Activated CD4-positive, alpha-beta T cell treated with anti-CD3 and anti-CD28 coated beads for 24 hours (primary cell): Measurements from ENCODE around the gene ZFYVE1.
"Not testable (repeated sequence)": the region's sequence is repeated elsewhere in the genome, so short reads cannot be mapped to it uniquely, and the experiment has no call there.

Experiments
- DNase-seq, 2 donors: peaks; one replicate each; pipeline ENCODE4 v3.0.0-alpha.2; 2020; ENCODE audit warnings: low read depth in 2 of 2

Gene ZFYVE1

DNA sequence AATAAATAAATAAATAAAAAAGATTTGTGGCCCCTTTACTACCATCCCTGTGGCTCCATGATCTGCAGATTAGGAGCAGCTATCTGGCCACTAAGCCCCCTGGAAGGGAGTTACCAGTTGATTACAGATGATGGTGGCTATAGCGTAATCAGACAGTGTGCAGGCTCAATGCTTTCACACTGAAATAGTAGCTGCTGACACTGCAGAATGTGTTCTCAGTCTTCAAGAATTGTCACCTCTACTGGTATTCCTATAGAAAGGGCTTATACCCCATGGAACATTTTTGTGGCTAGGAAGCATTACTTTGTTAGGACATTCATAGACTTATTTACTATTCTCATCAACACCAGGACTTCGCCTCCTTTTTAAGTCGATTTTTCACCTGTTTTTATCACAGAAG, 69.7 kb downstream of the ZFYVE1 start:
- no peak for DNase-seq

DNA sequence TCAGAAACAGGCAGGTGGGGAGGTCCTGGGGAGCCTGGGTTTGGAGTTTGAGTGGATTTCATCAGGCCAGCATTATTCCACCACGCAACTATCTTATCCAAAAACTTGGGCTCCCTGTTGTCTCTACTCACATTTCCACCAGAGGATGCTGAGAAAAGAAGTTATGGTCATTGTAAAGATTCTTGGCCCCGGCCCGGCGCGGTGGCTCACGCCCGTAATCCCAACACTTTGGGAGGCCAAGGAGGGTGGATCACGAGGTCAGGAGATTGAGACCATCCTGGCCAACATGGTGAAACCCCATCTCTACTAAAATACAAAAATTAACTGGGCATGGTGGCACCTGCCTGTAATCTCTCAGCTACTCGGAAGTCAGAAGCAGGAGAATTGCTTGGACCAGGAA, 70.2 kb downstream of the ZFYVE1 start:
- not testable (repeated sequence) for DNase-seq

DNA sequence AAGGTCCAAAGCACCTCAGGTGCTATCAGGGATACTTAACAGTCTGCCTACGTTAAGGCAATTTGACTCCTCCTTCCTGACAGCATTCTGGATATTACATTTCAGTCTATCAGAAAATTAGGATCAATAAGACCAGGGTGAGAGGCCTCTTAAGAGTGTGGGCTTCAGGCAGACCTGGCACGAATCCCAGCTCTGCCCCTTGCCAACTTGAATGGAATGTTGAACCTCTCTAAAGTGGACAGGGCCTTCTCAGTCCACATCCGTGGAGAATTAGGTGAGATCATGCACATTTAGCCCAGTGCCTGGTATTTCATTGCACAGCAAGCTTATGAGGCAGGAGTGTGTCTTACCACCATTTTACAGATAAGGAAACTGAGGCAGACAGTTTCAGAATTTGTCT, 74.7 kb downstream of the ZFYVE1 start:
- DNase-seq = no peak

DNA sequence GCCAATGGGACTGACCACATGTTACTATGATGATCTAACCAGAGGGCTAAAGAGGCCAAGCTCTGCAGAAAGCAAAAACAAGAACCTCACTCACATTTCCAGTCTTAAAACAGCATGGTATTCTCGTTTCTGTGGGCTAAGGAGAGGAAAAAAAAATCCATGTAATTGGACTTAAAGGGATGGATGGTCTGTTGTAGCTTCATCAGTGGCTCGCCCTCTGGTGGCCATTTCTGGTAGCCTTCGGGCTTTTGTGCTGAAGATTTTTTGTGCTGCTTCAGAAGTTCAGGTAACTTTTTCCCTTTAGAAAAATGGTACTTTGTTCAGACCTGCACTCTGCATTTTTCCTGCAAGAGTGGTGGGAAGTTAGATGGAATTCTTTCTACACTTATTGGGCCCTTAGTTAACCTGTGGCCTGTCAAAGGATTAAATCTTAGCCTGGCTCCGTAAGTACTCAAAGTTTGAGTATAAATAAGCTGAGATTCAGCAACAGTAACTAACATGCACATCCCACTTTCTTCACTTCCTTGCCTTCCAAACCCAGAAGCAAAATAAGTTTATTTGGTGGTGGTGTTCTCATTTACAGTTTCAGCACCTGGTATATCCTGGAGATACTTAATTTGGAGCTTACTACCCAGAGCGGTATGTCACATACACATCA, 78.3 kb downstream of the ZFYVE1 start:
- DNase-seq = peak; percentile 48 to 65

DNA sequence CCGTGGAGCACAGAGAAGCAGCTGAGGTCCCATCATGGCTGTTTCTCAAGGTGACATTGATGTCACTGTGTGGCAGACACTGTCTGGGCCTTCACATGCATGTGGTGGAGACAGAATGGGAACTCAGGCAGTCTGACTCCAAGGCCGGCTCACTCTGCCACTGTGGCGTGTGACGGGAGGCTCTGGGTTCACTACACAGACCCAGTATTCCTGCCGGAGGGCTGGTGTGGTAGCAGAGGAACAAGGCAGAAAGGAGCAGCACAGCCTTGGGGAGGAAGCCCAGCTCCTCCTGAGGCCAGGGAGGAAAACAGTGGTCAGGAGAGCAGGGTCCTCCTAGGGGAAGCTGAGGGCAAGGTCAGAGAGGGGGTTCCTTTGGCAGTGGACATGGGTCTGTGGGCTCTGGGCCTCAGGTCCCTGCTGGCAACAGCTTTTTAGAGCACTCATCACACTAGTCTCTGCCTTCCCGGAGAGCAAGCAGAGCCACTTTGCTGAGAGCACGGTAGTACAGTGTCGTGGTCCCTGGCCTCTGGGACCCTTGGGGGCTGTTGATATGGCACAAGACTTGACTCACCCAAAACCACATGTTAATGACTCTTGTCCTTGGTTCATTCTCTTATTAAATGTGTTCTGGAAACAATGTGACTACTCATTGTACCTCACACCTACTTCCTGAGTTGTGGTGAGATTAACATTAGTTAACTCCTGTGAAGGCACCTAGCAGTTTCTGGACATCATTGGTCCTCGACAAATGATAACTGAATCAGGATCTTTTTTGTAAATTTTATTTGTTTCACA, 79.3 kb downstream of the ZFYVE1 start:
- DNase-seq = no peak

DNA sequence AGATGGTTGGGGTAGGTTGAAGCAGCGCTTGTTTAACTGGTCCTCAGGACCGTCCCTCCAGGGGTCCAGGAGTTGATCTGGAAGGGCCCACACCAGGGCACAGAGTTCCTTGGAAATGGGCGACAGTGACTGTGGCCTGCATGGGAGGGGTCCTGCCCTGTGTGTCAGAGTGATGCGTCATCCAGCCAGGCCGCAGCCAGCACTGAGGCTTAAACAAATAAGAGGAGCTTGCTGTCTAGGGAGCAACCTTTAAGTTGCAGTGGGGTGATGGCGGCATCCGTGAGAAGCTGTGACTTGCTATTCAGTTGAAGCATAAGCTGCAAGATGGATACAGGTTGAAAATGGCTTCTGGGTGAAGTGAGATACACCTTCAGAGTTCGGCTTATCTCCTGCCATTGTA, 80.4 kb downstream of the ZFYVE1 start:
- no peak for DNase-seq

DNA sequence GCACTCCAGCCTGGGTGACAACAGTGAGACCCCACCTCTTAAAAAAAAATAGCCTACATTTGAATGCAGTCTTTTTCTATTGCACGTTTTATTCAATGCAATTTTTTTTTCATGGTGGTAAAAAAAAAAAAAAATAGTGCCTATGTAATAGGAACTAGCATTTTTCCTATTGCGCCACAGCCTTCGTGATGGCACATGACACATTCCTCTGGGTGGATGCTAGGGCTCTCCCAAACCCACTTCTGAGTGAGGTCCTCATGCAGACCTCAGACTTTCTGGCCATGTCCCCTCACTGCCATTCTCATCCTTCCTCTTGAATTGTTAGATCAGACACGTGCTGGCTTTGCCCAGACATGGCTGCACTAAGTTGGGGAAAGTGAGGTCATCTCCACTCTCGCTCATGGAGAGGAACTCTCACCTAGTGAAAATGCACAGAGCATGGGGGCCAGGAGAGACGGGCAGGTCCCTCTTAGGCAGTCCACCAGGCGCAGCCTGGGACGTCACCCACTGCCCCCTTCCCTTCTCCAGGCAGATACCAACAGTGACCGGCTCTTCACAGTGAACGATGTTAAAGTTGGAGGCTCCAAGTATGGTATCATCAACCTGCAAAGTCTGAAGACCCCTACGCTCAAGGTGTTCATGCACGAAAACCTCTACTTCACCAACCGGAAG, 81.4 kb downstream of the ZFYVE1 start:
- DNase-seq = no peak

DNA sequence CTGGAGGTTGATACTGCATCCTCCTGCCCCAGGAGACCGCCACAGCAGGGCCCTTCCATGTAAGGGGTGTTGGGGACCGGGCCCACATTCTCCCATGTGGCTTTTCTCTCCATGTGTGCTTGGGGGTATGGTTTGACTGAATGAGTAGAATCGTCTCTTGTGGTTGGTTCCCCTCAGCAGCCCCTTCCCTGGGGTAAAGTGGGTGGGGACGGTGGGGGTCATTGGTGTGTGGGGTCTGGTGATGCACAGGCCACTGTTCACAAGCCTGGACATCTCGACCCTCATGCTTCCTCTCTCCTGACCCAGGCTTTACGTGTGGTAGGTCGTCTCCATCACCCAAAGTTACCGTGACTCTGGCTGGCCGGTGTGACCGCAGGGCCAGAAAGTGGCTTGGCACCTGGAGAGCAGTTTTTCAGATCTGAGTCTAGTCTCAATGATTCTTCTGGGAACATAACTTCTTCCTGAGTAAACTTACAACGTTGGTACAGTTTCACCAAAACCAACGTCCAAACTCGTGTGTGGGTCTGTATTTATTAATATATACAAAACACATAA, 83.0 kb downstream of the ZFYVE1 start:
- DNase-seq = no peak

DNA sequence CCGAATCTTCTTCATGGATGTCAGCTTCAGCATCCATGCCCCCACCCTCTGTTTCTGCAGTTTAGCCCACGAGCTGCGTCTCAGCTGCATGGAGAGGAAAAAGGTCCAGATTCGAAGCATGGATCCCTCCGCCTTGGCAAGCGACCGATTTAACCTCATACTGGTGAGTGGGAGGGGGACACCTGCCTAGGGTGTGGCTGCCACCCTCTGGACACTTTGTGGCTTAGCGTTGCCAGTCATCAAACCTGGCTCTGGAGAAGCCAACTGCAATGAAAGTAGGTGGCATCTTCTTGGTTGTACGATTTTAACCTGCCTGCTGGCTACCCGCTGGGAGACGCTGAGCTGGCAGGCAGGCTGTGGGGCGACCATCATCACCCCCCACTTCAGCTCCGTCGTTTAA, 84.0 kb downstream of the ZFYVE1 start:
- no peak for DNase-seq

DNA sequence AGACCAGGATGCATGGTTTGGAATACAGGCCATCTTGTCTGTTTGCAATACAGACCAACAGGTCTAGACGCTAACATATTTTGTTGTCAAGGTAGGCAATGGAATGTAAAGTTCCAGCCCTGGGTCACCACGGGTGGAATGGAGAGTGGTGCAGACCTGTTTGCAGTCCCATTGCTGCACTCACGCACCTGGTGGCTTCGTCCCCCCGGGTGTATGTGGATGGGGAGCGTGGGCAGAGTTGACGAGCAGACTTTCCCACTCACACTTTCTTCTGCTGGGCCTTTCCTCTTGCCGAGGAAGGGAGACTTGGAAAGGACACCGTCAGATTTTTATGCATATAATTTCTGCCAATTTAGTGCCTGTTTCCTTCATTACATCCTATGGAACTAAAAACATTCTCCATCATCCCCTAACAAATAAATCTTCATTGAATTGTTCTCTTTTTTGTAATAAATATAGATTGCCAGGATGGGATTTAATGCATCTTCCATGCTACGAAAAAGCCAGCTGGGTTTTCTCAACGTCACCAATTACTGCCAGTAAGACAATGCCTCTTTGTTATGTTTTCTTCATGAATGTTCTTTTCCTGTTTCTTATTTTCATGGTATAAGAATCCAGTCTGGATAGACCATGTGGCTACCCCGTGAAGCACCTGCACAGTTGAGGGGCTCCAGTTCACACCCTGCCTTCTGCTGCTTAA, 85.5 kb downstream of the ZFYVE1 start:
- no peak for DNase-seq

DNA sequence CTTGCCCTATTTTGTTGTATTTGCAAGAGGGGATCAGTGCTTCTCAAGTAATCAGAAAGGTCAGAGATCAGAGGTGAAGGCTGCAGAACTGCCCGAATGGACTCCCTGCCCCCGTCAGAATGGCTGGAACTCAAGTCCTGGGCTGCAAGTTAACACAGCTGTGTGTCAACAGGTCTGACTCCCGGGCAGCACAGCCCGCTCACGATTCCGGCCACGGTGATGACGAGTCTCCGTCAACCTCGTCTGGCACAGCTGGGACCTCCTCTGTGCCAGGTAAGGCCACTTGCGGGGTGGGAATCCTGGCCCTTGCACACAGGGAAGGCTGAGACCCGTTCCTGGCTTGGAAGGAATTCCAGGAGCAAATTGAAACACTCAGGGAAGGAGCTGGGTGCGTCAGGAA, 87.3 kb downstream of the ZFYVE1 start:
- no peak for DNase-seq

DNA sequence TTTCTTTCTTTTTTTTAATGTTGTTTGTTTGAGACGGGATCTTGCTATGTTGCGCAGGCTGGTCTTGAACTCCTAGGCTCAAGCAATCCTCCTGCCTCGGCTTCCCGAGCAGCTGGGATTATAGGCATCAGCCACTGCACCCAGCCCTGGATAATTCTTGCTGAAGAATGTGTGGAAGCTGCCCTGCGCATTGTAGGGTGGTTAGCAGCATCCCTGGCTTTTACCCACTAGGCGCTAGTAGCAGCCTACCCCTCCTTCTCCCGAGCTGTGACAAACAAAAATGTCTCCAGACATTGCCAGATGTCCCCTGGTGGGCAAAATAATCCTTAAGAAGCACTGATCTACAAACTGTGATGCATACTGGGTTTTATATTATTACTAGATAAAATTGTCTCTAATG, 94.0 kb downstream of the ZFYVE1 start:
- DNase-seq = no peak

DNA sequence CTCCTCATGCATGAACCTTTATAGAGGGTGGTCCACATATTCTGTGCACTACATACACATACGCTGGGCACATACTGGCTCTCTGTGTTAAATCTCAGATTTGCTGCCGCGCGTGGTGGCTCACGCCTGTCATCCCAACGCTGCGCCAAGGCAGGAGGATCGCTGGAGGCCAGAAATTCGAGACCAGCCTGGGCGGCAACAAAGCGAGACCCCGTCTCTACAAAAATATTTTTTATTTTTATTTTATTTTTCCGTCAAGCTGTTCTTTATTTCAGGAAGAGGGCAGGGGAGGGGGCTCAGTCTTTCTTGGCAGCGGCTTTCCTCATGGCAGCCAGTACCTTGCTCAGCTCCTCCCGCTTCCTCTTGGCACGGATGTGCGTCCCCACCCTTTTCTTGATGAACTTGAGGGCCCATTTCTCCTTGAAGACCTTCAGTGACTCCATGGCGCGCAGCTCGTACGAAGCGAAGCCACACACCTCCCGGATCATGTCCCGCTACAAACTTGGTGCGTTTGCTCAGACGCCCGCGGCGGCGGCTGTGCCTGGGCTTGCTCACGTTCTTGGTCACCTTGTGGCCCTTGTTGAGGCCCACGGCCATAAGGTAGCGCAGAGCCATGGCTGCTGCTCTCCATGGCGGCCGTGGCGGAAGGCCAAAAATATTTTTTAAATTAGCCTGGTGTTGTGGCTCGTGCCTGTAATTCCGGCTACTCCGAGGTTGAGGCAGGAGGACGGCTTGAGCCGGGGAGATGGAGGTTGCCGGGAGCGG, 97.4 kb downstream of the ZFYVE1 start:
- no peak for DNase-seq

DNA sequence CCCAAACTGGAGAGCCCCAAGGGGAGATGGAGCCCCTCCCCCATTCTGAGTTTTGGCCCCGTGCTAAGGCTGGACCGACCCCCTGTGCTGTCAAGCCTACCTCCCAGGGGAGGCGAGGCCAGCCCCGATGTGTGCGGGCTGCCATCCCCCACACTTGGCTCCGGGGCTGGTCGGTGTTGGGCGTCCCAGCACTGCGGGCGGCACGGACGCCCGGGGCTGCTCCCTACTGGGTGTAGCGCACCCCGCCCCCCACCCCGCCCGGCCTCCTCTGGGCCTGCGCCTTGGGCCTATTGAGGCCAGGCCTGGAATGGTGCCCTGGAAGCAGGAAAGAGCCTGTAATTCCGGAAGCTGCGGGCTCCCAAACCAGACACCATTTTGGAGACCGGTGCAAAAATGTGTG, 98.0 kb downstream of the ZFYVE1 start:
- no peak for DNase-seq

DNA sequence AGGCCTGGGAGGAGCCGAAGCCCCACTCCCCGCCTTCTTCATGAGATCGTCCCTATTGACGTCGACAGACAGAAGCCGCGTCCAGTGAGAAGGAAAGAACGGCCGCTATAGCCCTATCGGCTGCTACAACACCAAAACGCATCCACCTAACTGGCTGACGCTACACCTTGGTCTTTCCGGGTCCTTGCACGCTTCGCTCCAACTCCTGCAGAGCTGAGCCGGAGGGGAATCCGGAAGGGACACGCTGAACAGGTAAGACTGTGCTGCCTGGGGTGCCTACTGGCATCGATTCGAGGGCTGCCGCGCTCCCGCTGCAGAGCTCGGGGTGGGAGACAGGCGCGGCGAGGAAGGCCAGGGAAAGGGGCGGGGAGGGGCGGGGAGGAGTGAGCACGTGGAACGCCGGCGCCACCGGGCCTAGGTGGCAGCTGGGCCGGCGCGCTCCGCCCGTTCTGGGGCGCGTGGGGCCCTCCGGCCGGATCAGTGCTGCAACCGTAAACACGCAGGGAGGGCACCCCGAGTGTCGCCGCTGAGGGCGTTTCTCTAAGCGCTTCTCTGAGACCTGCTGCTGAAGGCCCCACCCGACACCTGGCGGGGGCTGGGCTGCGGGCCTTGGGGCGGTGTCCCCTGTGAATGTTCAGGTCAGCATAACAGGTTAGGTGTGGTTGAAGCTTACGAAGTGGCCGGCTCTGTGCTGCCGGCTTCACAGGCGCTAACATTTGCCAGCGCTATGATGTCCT, 100.4 kb downstream of the ZFYVE1 start, which contains the start of gene DCAF4:
Gene DCAF4 (plus strand): TSS at position 173 of the 737 bp plus-strand sequence. CDS start 11,515 bp downstream, outside the sequence.
- peak; percentile 86 to 88 for DNase-seq

DNA sequence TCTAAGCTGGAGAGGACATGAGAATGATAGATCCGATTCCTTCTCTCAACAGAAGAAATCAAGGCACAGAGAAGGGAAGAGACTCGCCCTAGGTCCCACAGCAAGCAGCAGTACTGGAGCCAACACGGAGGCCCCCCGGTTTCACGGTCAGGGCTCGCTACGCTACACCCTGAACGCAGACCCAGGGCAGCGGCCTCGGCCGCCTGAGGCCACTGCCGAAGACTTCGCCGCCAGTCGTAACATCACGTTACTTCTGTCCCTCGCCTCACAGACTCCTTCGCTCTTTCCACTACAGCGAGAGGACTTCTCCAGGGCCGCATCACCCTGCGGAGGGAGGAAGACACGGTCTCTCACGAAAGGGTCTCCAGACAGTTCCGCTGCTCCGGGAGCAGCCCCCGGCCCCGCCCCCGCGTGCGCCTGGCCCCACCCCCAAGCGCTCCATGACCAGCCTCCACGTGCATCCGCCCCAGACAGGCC, 101.1 kb downstream of the ZFYVE1 start:
- no peak for DNase-seq

DNA sequence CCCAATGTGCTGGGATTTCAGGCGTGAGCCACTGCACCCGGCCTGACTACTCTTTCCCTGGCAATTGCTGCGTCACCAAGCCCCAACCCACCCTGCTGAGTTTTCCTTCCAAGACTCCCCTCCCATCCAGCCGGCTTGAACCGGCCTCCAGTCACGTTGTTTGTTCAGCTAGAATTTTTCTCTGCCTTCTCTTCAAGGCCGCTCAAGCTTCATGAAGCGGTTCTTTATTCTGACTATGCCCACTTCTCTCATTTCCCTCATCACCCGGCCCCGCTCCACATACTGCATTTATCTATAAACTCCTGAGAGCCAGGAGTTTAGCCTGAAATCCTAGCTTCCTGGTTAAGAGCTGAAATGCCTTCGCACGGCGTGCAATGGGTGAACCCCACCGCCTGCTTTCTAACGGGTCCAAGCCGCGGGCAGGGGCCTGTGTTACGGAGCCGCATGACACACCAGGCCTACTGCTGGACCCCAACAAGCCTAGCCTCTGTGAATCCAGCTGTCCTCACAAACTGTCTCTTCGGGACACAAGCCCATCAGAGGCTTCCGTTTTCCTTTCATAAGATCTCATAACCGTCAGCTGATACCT, 101.6 kb downstream of the ZFYVE1 start:
- no peak for DNase-seq

DNA sequence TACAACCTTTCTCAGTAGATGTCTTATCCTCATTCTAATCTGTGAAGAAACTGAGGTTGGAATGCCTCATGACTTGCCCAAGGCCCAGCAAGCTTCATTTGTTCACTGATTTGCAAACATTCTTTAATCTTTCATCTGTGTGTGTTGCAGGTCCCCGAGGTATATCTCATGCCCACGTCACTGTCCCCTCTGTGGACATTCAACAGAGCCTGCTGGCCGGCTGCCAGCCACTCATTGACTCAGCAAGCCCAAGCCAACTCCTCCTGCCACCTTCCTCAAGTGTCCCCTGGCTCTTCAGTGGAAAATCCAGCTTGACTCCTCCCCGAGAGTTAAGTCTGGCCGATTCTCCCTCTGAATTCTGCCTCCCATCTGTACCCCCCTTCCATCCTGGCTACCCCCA, 102.6 kb downstream of the ZFYVE1 start:
- no peak for DNase-seq

DNA sequence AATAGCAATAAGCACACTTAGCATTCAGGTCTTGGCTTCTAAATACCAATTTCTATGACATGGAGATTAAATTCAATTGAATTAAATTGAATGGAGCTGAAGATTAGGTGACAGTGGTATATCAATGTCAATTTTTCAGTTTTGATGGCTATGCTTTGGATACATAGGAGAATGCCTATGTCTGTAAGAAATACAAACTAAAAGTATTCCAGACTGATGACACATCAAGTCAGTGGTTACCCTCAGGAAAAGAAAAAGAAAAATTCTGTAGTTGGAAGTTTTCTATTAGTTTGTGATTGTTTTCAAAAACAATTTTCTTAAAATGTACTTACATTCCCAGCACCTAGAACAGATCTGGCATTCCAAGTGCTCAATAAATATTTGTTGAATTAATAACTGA, 105.5 kb downstream of the ZFYVE1 start:
- no peak for DNase-seq

DNA sequence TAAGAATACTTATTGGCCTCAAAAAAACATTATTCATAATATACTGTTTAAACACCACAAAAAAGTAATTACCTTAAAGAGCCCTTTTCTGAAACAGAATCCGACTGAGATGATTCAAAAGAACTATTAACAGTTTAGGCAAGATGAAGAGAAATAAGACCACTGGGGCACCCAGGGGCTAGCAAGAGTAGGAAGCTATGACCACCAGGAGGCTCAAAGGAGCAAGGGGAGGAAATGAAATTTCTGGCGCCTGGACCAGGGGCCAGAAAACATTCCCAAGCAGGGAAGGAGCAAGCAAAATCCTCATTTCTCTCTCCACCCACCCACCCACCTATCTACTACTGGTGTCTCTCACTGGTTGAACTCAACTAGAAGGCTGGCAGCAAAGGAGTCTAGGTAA, 106.9 kb downstream of the ZFYVE1 start:
- no peak for DNase-seq
